Measurements from ENCODE around the gene CHKA. TPM values are rescaled to one million over a fixed set of nuclear protein-coding genes. Genes with fewer than 3 reads are reported as not detected.
A peak's percentile ranks its signal among the peaks of the same experiment; 100 is the strongest.

CHKA gene
- total and polyA plus RNA-seq, 2 of the 8 experiments (the other 6 are each of a cell fraction or from before 2014, with no cell fraction given) = 61.2 to 86.6 TPM

- CTCF ChIA-PET (ENCODE audit: partially characterized antibody) = interaction anchor here (0.6 to 4.3 kb wide), 7 partner anchors 8 to 344 kb away, joined by 3 to 40 read pairs (median 4); partner anchors contain the start of genes ALDH3B1 and UNC93B1
- Histone ChIP-seq H3K27me3 (replicated peaks in 1 of 4; ENCODE audit: control insufficient read depth in 3 of 4, extremely low read depth in 1 of 4, insufficient read depth in 3 of 4, low read length in 3 of 4) (no peaks in the 10 kb centered on the region), H2BK12ac (ENCODE audit: low read depth, low read length) (no peak overlapping the region), H4K8ac (ENCODE audit: extremely low read depth, insufficient read depth, low read length) (peak overlapping the region; percentile 68; the same call in 1 of the 2 replicates), H3K4me2 (ENCODE audit: insufficient read depth in 1 of 2, low read depth in 2 of 2, low read length in 2 of 2) (no peak overlapping the region), H3K36me3 (ENCODE audit: control insufficient read depth in 2 of 4, insufficient read depth in 4 of 4, low read length in 3 of 4) (no peaks in the 10 kb centered on the region), H3K18ac (ENCODE audit: extremely low read depth, low read length) (no peak overlapping the region), H2AFZ (ENCODE audit: low read length) (no peak overlapping the region), H2BK20ac (ENCODE audit: low read length) (no peak overlapping the region), H3K9me3 (ENCODE audit: insufficient read depth in 2 of 2, low read depth in 1 of 2, low read length in 1 of 2) (no peaks in the 10 kb centered on the region), H2BK120ac (replicated peaks; ENCODE audit: low read depth, low read length) (no peak overlapping the region), H4K5ac (ENCODE audit: insufficient read length, low read depth, low read length) (no peak overlapping the region), H3K79me1 (ENCODE audit: low read depth, low read length) (no peaks in the 10 kb centered on the region), H2BK15ac (ENCODE audit: low read length) (no peak overlapping the region), H3K23me2 (ENCODE audit: low read depth, low read length) (no peaks in the 10 kb centered on the region), H3K23ac (ENCODE audit: insufficient read length) (no peak overlapping the region), H3K9ac (replicated peaks in 1 of 4; ENCODE audit: extremely low read depth in 1 of 4, low read depth in 3 of 4, low read length in 3 of 4) (0 out of 7 replicates have a peak overlapping the region, but pooled peaks of 1 of the 4 experiments have one; percentile 2), H3K56ac (replicated peaks; ENCODE audit: insufficient read length, low read depth, low read length) (no peak overlapping the region), H3K14ac (ENCODE audit: insufficient read length) (no peak overlapping the region), H4K20me1 (replicated peaks in 1 of 2; ENCODE audit: control insufficient read depth in 1 of 2, insufficient read depth in 2 of 2, low read length in 2 of 2) (no peaks in the 10 kb centered on the region), H4K91ac (replicated peaks; ENCODE audit: insufficient read length, low read length) (no peak overlapping the region), H2AK5ac (ENCODE audit: low read depth, low read length) (no peak overlapping the region), H3K4ac (replicated peaks; ENCODE audit: insufficient read length, low read depth, low read length) (no peak overlapping the region), H3K79me2 (ENCODE audit: control insufficient read depth in 1 of 2, insufficient read depth in 2 of 2, low read length in 2 of 2) (no peaks in the 10 kb centered on the region), H2BK5ac (ENCODE audit: low read depth, low read length) (no peak overlapping the region), H3K27ac (ENCODE audit: low read depth, low read length) (no peak overlapping the region), H3K4me3 (ENCODE audit: extremely low read depth in 1 of 4, insufficient read depth in 2 of 4, low read depth in 3 of 4, low read length in 4 of 4) (no peak overlapping the region), H3K4me1 (replicated peaks in 1 of 4; ENCODE audit: control insufficient read depth in 3 of 4, insufficient read depth in 4 of 4, low read length in 3 of 4) (peaks cover 0 to 12% (median 4%) of the 10 kb centered on the region in 4 experiments; a peak in 4 of 7 replicates)
- POLR2A ChIA-PET (ENCODE audit: partially characterized antibody) = interaction anchor here (0.6 to 3.8 kb wide), 3 partner anchors 9 to 22 kb away, joined by 3 to 17 read pairs (median 4); partner anchors contain the start of gene ALDH3B1
- FAIRE-seq = no peak
- TF ChIP-seq POU5F1 (IDR thresholded peaks at IDR 0.05; ENCODE audit: low read depth, low read length) (no peak), PHF8 (conservative IDR thresholded peaks at IDR 0.05; ENCODE audit: low read depth, low read length) (no peak), NANOG (IDR thresholded peaks at IDR 0.05; ENCODE audit: insufficient read depth, low read depth, low read length, poor library complexity, severe bottlenecking) (no peak)
- 92% methylated on average over 18 of the region's 18 CpGs; no CpG with 5 or more reads in 1 of the 2 experiments for WGBS, 2 experiments (ENCODE audit: extremely low coverage in 1 of 2, insufficient coverage in 1 of 2, insufficient read length in 1 of 2, insufficient replicate concordance in 2 of 2, low coverage in 1 of 2, low lambda C conversion rate in 2 of 2, missing lambda C conversion rate in 1 of 2)
- no peak for DNase-seq (ENCODE audit: low read depth in 1 of 2, low spot score in 2 of 2)
Measured at GRCh38 chr11:68018730-68019190, 102.4 kb downstream of the CHKA start.

Measured in H1 (cell line).